ENCODE results near the gene RIMBP2. TPM values are rescaled to one million over a fixed set of nuclear protein-coding genes. Genes with fewer than 3 reads are reported as not detected.

RIMBP2 gene
- total and polyA plus RNA-seq, 2 donors: 1.3 to 2.7 TPM

DNA sequence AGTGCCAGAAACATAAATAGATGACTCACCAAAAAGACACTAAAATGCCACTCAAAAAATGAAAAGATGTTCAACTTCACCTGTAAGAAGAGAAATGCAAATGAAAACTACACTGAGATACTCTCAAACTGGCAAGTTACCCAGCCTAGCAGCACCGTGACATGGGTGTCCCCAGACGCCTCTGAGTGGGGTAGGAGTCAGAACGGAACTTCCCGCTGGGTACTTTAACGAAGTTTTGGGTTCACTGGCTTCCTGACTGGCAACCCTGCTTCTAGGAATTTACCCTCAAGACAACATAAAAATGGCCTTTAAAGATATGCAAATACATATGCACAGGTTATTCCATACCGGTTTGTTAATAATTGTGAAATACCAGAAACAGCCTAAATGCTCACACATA lies 52.6 kb downstream of the RIMBP2 start:
- Histone ChIP-seq H3K27ac (ENCODE audit: low read depth) (no peak overlapping the region), H3K4me1 (ENCODE audit: insufficient read depth) (no peaks in the 10 kb centered on the region), H3K4me3 (ENCODE audit: low read depth, low read length) (no peak overlapping the region), H3K36me3 (ENCODE audit: insufficient read depth) (no peaks in the 10 kb centered on the region)
- no peak for DNase-seq (ENCODE audit: extremely low spot score)
- 69% methylated on average over 6 of the region's 6 CpGs for WGBS

- H3K27ac ChIP-seq (ENCODE audit: low read depth): no peak overlapping the region
- no peak for DNase-seq (ENCODE audit: extremely low spot score)
- no peak overlapping the region for H3K4me3 ChIP-seq (ENCODE audit: low read depth, low read length)
- 76% methylated on average over 14 of the region's 14 CpGs for WGBS
- H3K36me3 ChIP-seq (ENCODE audit: insufficient read depth): no peaks in the 10 kb centered on the region
- H3K4me1 ChIP-seq (ENCODE audit: insufficient read depth): no peaks in the 10 kb centered on the region
Measured at GRCh38 chr12:130661486-130662255, 54.4 kb downstream of the RIMBP2 start.

GRCh38 chr12:130661059-130661458 lies 55.0 kb downstream of the RIMBP2 start:
- 97% methylated on average over 4 of the region's 4 CpGs for WGBS
- DNase-seq (ENCODE audit: extremely low spot score): no peak

GRCh38 chr12:130658145-130658911 lies 57.8 kb downstream of the RIMBP2 start:
- no peak for DNase-seq (ENCODE audit: extremely low spot score)
- Histone ChIP-seq H3K4me1 (ENCODE audit: insufficient read depth) (no peaks in the 10 kb centered on the region), H3K4me3 (ENCODE audit: low read depth, low read length) (no peak overlapping the region), H3K27ac (ENCODE audit: low read depth) (no peak overlapping the region), H3K36me3 (ENCODE audit: insufficient read depth) (no peaks in the 10 kb centered on the region)
- WGBS: 59% methylated on average over 26 of the region's 26 CpGs

More at GRCh38 chr12:130661059-130661458, 55.0 kb downstream of the RIMBP2 start:
- Histone ChIP-seq H3K4me1 (ENCODE audit: insufficient read depth) (no peaks in the 10 kb centered on the region), H3K36me3 (ENCODE audit: insufficient read depth) (no peaks in the 10 kb centered on the region), H3K4me3 (ENCODE audit: low read depth, low read length) (no peak overlapping the region), H3K27ac (ENCODE audit: low read depth) (no peak overlapping the region)

- 79% methylated on average over 8 of the region's 8 CpGs for WGBS
- no peak for DNase-seq (ENCODE audit: extremely low spot score)
- Histone ChIP-seq H3K36me3 (ENCODE audit: insufficient read depth) (no peaks in the 10 kb centered on the region), H3K4me3 (ENCODE audit: low read depth, low read length) (no peak overlapping the region), H3K4me1 (ENCODE audit: insufficient read depth) (no peaks in the 10 kb centered on the region), H3K27ac (ENCODE audit: low read depth) (no peak overlapping the region)
Measured at GRCh38 chr12:130656411-130656810, 59.7 kb downstream of the RIMBP2 start.

DNA sequence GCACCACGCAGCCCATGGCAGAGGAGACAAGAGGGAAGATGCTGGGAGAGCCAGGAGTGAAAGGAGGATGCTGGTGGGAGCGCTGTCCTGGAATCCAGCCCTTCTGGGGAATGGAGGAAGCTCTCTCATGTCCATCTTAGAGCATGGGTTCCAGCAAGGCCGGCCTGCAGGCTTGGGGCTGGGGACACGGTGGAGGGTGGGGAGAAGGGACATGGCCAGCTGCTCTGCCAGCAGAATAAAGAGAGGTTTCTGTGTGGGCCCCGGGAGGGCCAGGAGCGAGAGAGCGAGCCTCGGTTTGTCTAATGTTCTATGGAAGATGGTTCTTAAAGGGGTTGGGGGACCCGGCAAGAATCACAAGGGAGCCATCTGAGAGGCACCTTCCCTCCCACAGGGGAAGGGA lies 60.2 kb downstream of the RIMBP2 start:
- no peaks in the 10 kb centered on the region for H3K36me3 ChIP-seq (ENCODE audit: insufficient read depth)
- no peak overlapping the region for H3K4me3 ChIP-seq (ENCODE audit: low read depth, low read length)
- no peak overlapping the region for H3K27ac ChIP-seq (ENCODE audit: low read depth)
- H3K4me1 ChIP-seq (ENCODE audit: insufficient read depth): no peaks in the 10 kb centered on the region
- WGBS: 85% methylated on average over 9 of the region's 9 CpGs
- no peak for DNase-seq (ENCODE audit: extremely low spot score)

DNA sequence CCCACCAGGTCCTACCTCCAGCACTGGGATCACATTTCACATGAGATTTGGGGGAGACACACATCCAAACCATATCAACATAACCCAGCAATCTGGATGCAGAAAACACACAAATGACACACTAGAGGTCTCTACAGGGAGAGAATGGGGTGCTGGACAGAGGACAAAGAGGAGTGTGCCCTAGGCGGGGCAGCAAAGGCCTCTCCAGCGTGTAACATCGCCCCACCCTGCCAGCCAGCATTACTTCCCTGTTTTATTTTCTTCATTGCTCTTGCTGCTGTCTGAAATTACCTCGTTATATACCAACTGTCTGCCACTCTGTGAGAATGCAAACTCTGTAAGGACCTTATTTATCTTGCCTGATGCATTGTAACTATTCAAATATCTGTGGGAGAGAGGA lies 61.1 kb downstream of the RIMBP2 start:
- no peak overlapping the region for H3K27ac ChIP-seq (ENCODE audit: low read depth)
- H3K36me3 ChIP-seq (ENCODE audit: insufficient read depth): no peaks in the 10 kb centered on the region
- no peak overlapping the region for H3K4me3 ChIP-seq (ENCODE audit: low read depth, low read length)
- no peak for DNase-seq (ENCODE audit: extremely low spot score)
- WGBS: 79% methylated on average over 4 of the region's 4 CpGs
- H3K4me1 ChIP-seq (ENCODE audit: insufficient read depth): no peaks in the 10 kb centered on the region

DNA sequence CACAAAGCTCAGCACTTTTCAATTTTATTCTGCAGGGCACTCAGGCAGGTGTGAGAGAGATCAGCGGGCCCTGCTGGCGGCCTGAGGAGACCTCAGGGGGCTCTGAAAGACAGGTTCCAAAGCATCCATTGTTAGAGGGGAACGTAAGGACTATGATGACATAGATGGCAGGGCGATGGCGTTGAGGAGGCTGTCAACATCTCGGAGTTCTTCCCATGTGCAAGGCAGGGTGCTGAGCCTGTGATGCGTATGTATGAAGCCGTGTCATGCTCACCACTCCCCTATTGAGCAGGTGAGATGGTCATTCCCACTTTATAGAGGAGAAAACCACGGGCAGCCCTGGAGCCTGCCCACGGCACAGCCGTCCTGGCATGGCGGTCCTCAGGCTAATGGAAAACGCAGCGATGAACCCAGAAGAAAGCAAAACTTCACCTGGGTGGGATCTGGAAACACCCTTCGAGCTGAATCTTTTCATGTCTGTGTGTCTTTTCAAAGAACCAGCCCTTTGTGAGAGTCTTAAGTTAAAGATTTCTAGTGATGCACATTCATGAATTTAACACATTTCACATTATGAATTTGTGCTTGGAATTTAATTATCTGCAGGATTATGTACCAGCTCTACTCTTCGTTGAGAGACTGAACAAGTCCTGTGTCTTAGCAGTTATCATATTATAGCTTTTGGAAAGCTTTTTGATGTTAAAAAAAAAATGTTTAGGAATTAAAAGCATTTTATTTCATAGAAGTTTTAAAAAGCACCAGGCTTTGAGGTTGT lies 64.7 kb downstream of the RIMBP2 start:
- Histone ChIP-seq H3K36me3 (ENCODE audit: insufficient read depth) (no peaks in the 10 kb centered on the region), H3K4me3 (ENCODE audit: low read depth, low read length) (no peak overlapping the region), H3K27ac (ENCODE audit: low read depth) (no peak overlapping the region), H3K4me1 (ENCODE audit: insufficient read depth) (no peaks in the 10 kb centered on the region)
- WGBS: 85% methylated on average over 16 of the region's 16 CpGs
- DNase-seq (ENCODE audit: extremely low spot score): no peak

DNA sequence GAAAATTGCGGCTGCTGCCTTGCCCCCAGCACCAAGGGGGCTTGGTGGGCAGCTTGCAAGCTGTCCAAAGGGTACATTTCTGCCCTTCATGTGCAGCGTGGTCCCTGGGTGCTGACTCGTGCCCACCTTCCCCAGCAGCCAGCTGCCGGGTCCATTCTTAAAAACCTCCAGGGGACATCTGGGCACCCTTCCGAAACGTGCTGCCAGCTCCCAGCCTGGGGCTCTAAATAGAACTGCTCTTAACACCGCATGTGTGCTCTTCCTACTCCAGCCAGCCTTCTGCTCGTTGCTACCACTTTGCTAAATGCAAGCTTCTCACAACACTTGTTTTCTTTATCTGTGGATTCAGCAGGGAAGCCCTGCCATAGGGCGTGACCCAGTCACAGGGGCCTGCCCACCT lies 66.0 kb downstream of the RIMBP2 start:
- Histone ChIP-seq H3K4me3 (ENCODE audit: low read depth, low read length) (no peak overlapping the region), H3K36me3 (ENCODE audit: insufficient read depth) (no peaks in the 10 kb centered on the region), H3K4me1 (ENCODE audit: insufficient read depth) (no peaks in the 10 kb centered on the region), H3K27ac (ENCODE audit: low read depth) (no peak overlapping the region)
- no peak for DNase-seq (ENCODE audit: extremely low spot score)
- WGBS: 58% methylated on average over 9 of the region's 9 CpGs

GRCh38 chr12:130649101-130650045 lies 66.7 kb downstream of the RIMBP2 start:
- DNase-seq (ENCODE audit: extremely low spot score): no peak
- Histone ChIP-seq H3K4me1 (ENCODE audit: insufficient read depth) (no peaks in the 10 kb centered on the region), H3K36me3 (ENCODE audit: insufficient read depth) (no peaks in the 10 kb centered on the region), H3K27ac (ENCODE audit: low read depth) (no peak overlapping the region), H3K4me3 (ENCODE audit: low read depth, low read length) (no peak overlapping the region)
- 91% methylated on average over 37 of the region's 37 CpGs for WGBS

DNA sequence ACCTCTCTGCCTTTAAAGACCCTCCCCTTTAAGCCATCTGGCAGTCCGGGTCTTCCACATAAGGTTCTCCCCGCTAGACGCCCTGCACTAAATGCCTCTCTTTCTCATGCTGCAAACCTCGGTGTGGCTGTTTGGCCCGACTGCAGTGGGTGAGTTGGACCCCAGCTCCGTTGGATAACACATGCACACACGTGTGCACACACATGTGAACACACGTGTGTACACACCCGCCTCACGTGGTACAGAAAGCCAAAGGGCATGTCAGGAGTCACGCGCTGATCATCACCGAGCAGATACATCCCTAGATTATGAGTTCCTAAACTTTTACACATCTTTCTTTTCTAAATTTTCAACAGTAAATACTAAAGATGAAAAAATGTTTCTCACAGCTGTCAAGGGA lies 68.3 kb downstream of the RIMBP2 start:
- 80% methylated on average over 13 of the region's 13 CpGs for WGBS
- no peaks in the 10 kb centered on the region for H3K4me1 ChIP-seq (ENCODE audit: insufficient read depth)
- no peak for DNase-seq (ENCODE audit: extremely low spot score)
- no peak overlapping the region for H3K4me3 ChIP-seq (ENCODE audit: low read depth, low read length)
- no peak overlapping the region for H3K27ac ChIP-seq (ENCODE audit: low read depth)
- H3K36me3 ChIP-seq (ENCODE audit: insufficient read depth): no peaks in the 10 kb centered on the region

GRCh38 chr12:130646716-130647370 lies 69.3 kb downstream of the RIMBP2 start:
- Histone ChIP-seq H3K27ac (ENCODE audit: low read depth) (no peak overlapping the region), H3K36me3 (ENCODE audit: insufficient read depth) (no peaks in the 10 kb centered on the region), H3K4me1 (ENCODE audit: insufficient read depth) (no peaks in the 10 kb centered on the region), H3K4me3 (ENCODE audit: low read depth, low read length) (no peak overlapping the region)
- WGBS: 82% methylated on average over 16 of the region's 16 CpGs
- DNase-seq (ENCODE audit: extremely low spot score): no peak

Data from urinary bladder (tissue), 4 donors.